HL-60 (cell line): Measurements from ENCODE around the gene RASD2.

Source experiments
- DNase-seq, 2 experiments: peaks; one replicate each; pipeline ENCODE4 v3.0.0-alpha.2; 2010 to 2020; ENCODE audit warnings: low read depth in 1 of 2, low spot score in 1 of 2
- H3K27ac ChIP-seq: fragments of 250-450 bp; sonication (Bioruptor Pico); replicated peaks from 2 replicates; pipeline ENCODE4 v1.5.1; 2020; ENCODE audit warnings: mild to moderate bottlenecking, moderate library complexity
- H3K27me3 ChIP-seq: fragments of 250-450 bp; sonication (Bioruptor Pico); 2 replicates; pipeline ENCODE4 v1.5.1; 2021; ENCODE audit warnings: mild to moderate bottlenecking, moderate library complexity; ENCODE audit not compliant: insufficient read depth, poor library complexity, severe bottlenecking
- H3K4me3 ChIP-seq: replicated peaks from 2 replicates; pipeline ENCODE4 v1.5.1; 2011; ENCODE audit warnings: mild to moderate bottlenecking, control low read depth, low read length; ENCODE audit not compliant: insufficient read depth
- GABPA ChIP-seq: IDR thresholded peaks from 2 replicates; pipeline ENCODE4 v1.6.1; 2012; ENCODE audit warnings: low read depth
- POLR2AphosphoS5 ChIP-seq: IDR thresholded peaks from 2 replicates; pipeline ENCODE4 v1.6.1; 2012; ENCODE audit warnings: low read depth
- SPI1 ChIP-seq: IDR thresholded peaks from 2 replicates; pipeline ENCODE4 v1.6.1; 2012; ENCODE audit warnings: low read depth, mild to moderate bottlenecking, borderline replicate concordance
- TF ChIP-seq, protein P1 (sequence below): IDR thresholded peaks from one replicate; pipeline ENCODE4 v1.5.1; 2011; ENCODE audit warnings: low read length, control low read depth, inconsistent platforms; ENCODE audit not compliant: insufficient read depth
- TF ChIP-seq, protein P2 (sequence below): IDR thresholded peaks from 2 replicates; pipeline ENCODE4 v1.6.1; 2012; ENCODE audit warnings: low read depth; ENCODE audit not compliant: insufficient replicate concordance

Gene RASD2

DNA sequence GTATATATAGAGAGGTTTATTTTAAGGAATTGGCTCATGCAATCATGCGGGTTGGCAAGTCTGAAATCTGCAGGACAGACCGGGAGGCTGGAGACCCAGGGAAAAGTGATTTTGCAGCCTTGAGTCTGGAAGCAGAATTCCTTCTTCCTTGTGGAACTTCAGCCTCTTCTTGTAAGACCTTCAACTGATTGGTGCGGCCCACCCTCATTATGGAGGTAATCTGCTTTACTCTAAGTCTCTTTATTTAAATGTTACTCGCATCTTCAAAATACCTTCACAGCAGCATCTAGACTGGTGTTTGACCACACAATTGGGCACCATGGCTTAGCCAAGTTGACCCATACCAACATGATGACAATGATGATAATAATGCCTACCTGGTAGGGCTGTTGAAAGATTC is 58.7 kb downstream of the RASD2 start:
- Histone ChIP-seq H3K27me3 (no peaks in the 10 kb centered on the region), H3K27ac (no peak overlapping the region)
- TF ChIP-seq, protein P1, sequence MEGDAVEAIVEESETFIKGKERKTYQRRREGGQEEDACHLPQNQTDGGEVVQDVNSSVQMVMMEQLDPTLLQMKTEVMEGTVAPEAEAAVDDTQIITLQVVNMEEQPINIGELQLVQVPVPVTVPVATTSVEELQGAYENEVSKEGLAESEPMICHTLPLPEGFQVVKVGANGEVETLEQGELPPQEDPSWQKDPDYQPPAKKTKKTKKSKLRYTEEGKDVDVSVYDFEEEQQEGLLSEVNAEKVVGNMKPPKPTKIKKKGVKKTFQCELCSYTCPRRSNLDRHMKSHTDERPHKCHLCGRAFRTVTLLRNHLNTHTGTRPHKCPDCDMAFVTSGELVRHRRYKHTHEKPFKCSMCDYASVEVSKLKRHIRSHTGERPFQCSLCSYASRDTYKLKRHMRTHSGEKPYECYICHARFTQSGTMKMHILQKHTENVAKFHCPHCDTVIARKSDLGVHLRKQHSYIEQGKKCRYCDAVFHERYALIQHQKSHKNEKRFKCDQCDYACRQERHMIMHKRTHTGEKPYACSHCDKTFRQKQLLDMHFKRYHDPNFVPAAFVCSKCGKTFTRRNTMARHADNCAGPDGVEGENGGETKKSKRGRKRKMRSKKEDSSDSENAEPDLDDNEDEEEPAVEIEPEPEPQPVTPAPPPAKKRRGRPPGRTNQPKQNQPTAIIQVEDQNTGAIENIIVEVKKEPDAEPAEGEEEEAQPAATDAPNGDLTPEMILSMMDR = no peak
- TF ChIP-seq POLR2AphosphoS5 (no peak), SPI1 (no peak), GABPA (no peak)
- TF ChIP-seq, protein P2, sequence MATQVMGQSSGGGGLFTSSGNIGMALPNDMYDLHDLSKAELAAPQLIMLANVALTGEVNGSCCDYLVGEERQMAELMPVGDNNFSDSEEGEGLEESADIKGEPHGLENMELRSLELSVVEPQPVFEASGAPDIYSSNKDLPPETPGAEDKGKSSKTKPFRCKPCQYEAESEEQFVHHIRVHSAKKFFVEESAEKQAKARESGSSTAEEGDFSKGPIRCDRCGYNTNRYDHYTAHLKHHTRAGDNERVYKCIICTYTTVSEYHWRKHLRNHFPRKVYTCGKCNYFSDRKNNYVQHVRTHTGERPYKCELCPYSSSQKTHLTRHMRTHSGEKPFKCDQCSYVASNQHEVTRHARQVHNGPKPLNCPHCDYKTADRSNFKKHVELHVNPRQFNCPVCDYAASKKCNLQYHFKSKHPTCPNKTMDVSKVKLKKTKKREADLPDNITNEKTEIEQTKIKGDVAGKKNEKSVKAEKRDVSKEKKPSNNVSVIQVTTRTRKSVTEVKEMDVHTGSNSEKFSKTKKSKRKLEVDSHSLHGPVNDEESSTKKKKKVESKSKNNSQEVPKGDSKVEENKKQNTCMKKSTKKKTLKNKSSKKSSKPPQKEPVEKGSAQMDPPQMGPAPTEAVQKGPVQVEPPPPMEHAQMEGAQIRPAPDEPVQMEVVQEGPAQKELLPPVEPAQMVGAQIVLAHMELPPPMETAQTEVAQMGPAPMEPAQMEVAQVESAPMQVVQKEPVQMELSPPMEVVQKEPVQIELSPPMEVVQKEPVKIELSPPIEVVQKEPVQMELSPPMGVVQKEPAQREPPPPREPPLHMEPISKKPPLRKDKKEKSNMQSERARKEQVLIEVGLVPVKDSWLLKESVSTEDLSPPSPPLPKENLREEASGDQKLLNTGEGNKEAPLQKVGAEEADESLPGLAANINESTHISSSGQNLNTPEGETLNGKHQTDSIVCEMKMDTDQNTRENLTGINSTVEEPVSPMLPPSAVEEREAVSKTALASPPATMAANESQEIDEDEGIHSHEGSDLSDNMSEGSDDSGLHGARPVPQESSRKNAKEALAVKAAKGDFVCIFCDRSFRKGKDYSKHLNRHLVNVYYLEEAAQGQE = no peak

DNA sequence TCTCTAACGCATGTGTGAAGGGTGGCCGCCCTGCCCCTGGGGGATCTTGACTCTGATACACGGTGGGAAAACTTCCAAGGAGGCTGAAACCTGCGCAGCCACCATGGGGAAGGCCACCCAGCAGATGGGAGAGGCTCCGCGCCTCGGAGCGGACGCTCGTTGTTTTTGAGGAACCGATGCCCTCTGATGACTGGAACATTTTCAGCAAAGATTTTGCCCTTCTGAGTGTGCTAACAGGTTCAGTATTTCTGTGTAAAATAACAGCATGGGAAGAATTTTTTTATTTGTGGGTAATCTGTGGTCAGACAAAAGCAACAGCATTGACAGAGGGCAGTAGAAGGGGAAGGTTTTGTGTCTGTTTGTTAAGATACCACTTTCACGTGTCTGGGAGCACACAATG is 59.8 kb downstream of the RASD2 start:
- TF ChIP-seq, protein P1 = no peak
- TF ChIP-seq POLR2AphosphoS5 (no peak), SPI1 (peak; percentile 46; the same call in 1 of the 2 replicates)
- TF ChIP-seq, protein P2 = no peak

More for the DNA sequence above, 58.7 kb downstream of the RASD2 start:
- no peak overlapping the region for H3K4me3 ChIP-seq
- DNase-seq = no peak

DNA sequence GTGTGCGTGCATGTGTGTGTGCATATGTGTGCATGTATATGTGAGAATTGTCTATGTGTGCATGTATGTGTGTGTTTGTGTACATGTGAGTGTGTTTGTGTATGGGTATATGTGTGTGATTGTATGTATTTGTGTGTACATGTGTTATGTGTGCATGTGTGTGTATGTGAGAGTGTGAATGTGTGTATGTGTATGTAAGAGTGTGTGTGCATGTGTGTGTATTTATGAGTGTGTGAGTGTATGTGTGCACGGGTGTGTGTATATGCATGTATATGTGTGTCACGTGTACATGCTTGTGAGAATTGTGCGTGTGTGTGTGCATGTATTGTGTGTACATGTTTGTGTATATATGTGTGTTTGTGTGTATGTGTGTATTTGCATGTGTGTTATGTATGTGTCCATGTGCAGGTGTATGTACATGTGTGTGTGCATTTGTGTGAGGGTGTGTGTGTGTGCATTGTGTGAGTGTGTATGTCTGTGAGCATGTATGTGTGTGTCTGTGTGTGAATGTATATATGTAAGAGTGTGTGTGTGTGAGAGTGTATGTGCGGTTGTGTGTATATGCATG is 60.5 kb downstream of the RASD2 start:
- DNase-seq = no peak
- H3K27me3 ChIP-seq = no peaks in the 10 kb centered on the region
- TF ChIP-seq SPI1 (no peak), POLR2AphosphoS5 (no peak), GABPA (no peak)
- TF ChIP-seq, protein P2 = no peak
- TF ChIP-seq, protein P1 = no peak
- no peak overlapping the region for H3K4me3 ChIP-seq
- no peak overlapping the region for H3K27ac ChIP-seq

More for the DNA sequence above, 59.8 kb downstream of the RASD2 start:
- no peak overlapping the region for H3K4me3 ChIP-seq
- no peaks in the 10 kb centered on the region for H3K27me3 ChIP-seq
- H3K27ac ChIP-seq = no peak overlapping the region
- peak; percentile 48 to 70 for DNase-seq
